ENCODE data around the gene TEX53.

DNA sequence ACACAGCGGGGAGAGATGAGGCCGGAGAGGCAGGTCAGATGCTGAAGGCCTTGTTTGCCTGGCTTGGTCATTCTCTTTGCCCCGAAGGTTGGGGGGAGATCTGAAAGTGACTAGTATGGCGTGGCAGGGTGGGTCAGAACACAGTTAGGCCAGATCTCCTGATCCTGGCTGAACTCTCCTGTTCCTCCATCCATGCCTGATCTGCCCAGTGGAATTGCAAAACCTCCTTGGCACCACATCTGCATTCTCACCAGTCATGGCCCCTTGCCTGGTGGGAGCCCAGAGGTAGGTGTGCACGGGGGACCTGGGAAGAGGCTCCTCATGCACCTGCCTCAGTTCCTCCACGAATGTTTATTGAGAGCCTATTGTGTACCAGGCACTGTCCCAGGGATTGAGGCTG is 23.2 kb downstream of the TEX53 start:
- TF ChIP-seq, protein P1, sequence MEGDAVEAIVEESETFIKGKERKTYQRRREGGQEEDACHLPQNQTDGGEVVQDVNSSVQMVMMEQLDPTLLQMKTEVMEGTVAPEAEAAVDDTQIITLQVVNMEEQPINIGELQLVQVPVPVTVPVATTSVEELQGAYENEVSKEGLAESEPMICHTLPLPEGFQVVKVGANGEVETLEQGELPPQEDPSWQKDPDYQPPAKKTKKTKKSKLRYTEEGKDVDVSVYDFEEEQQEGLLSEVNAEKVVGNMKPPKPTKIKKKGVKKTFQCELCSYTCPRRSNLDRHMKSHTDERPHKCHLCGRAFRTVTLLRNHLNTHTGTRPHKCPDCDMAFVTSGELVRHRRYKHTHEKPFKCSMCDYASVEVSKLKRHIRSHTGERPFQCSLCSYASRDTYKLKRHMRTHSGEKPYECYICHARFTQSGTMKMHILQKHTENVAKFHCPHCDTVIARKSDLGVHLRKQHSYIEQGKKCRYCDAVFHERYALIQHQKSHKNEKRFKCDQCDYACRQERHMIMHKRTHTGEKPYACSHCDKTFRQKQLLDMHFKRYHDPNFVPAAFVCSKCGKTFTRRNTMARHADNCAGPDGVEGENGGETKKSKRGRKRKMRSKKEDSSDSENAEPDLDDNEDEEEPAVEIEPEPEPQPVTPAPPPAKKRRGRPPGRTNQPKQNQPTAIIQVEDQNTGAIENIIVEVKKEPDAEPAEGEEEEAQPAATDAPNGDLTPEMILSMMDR (IDR thresholded peaks at IDR 0.05) = no peak
- TF ChIP-seq EZH2 (IDR thresholded peaks at IDR 0.05; ENCODE audit: borderline replicate concordance, insufficient read depth, low read depth, low read length, poor library complexity, severe bottlenecking) = no peak
